ENCODE measurements around the gene RASIP1. TPM values are rescaled to one million over a fixed set of nuclear protein-coding genes. Genes with fewer than 3 reads are reported as not detected.
A peak's percentile ranks its signal among the peaks of the same experiment; 100 is the strongest.
"Not testable (repeated sequence)": the region's sequence is repeated elsewhere in the genome, so short reads cannot be mapped to it uniquely, and the experiment has no call there.

The RASIP1 gene
- total RNA-seq, 1 experiment from 2014 or later: 1.5 TPM

DNA sequence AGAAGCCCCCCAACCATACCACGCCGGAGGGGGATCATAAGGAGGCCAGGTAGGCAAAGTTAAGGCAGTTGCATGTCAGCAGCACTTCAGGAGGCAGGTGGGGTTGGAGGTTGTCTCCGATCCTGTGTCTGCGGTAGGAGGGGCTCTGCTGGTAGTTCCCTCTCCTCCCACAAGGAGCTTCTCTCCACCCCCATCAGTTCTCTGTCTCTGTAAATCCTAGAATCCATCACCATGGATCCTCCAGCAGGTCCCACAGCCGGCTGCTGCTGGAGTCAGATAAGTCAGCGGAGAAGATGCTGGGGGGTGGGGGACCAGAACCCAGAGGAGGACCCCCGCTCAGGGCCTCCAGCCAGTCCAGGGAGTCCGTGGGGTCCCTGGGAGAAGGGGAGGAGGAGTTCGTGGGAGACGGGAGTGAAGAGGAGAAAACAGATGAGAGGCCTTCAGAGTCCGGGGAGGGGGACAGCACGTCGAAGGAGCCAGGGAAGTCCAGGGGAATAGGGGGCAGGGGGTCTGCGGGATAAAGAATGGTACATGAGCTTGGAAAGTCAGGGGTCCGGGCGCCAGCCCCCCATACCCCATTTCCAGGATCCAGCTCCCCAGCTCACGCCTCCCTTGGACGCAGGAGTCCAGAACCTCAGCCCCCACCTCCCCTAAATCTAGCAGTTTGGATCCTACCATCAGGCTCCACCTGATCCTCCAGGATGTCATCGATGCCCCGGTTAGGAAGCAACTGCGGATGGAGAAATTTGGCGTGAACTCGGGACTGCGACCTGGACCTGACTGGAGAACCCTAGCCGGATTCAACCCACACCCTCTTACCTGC lies 27.2 kb downstream of the RASIP1 start:
- no peak for DNase-seq
- Histone ChIP-seq H3K27me3 (no peaks in the 10 kb centered on the region), H3K36me3 (peaks cover 40% of the 10 kb centered on the region), H3K9me3 (replicated peaks) (no peaks in the 10 kb centered on the region), H3K4me3 (no peak overlapping the region), H3K27ac (no peak overlapping the region), H3K4me1 (no peaks in the 10 kb centered on the region)

DNA sequence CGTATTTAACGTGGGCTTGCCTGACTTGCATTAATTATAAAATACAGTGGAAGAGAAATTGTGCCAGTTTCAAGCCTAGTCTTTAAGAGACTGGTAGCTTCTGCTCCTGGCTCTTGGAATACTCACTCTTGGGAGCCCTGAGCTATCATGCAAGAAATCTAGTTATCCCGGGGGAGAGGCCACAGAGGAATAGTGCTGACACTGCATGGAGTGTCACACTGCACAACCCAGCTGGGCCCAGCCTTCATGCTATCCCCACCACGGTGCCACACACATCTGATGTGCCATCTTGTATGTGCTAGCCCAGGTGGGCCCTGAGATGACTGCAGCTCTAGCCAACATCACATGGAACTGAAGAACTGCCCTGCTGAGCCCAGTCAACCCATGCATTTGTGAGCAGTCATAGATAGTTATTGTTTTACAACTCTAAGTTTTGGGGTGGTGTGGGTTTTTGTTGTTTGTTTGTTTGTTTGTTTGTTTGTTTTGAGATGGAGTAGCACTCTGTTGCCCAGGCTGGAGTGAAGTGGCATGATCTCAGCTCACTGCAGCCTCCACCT lies 29.2 kb downstream of the RASIP1 start:
- H3K4me1 ChIP-seq: no peaks in the 10 kb centered on the region
- no peak overlapping the region for H3K4me3 ChIP-seq
- H3K27ac ChIP-seq: no peak overlapping the region
- no peaks in the 10 kb centered on the region for H3K9me3 ChIP-seq (replicated peaks)
- H3K36me3 ChIP-seq: peaks cover 40% of the 10 kb centered on the region
- peak in 1 of 2 experiments; percentile 28 for DNase-seq
- H3K27me3 ChIP-seq: no peaks in the 10 kb centered on the region

DNA sequence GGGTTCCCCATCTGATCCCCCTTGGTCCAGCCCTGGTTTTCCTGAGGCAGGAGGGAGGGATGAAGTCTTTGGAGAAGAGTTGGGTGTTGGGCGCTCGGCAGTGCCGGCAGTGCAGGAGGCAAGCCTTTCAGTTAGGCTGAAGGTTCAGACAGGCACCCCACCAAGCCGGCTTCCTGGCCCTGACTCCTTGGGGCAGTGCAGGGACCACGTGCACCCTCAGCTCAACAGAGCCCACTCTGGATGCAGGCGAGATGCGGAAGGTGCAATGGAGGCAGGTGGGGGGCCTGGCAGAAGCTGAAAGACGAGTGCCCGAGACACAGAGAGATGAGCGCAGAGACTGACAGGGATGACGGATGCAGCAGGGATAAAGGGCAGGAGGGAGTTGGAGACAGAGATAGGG lies 31.9 kb downstream of the RASIP1 start:
- no peak overlapping the region for H3K27ac ChIP-seq
- no peaks in the 10 kb centered on the region for H3K4me1 ChIP-seq
- no peak overlapping the region for H3K4me3 ChIP-seq
- H3K36me3 ChIP-seq: peaks cover 15% of the 10 kb centered on the region
- H3K9me3 ChIP-seq (replicated peaks): no peaks in the 10 kb centered on the region
- no peak for DNase-seq
- H3K27me3 ChIP-seq: no peaks in the 10 kb centered on the region

DNA sequence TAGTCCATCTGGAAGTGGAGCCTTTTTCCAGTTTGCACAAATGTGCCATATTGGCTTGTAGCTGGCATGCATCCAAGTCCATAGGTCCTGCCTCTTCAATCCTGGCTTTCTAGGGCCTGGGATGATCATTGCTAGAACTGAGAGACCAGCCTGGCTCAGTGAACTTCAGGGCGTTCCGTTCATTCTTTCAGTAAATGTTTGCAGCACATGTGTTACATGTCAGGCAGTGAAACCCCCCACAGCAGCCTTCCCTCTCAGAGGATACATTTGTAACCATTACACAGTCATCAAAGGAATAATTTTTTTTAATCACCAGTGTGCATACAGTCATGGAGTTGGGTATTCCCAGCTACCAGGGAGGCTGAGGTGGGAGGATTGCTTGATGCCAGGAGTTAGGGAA lies 35.0 kb downstream of the RASIP1 start:
- H3K4me3 ChIP-seq: no peak overlapping the region
- H3K27ac ChIP-seq: no peak overlapping the region
- DNase-seq: peak in 1 of 2 experiments; percentile 39
- H3K27me3 ChIP-seq: no peaks in the 10 kb centered on the region
- no peaks in the 10 kb centered on the region for H3K4me1 ChIP-seq
- H3K36me3 ChIP-seq: no peaks in the 10 kb centered on the region
- H3K9me3 ChIP-seq (replicated peaks): no peaks in the 10 kb centered on the region

DNA sequence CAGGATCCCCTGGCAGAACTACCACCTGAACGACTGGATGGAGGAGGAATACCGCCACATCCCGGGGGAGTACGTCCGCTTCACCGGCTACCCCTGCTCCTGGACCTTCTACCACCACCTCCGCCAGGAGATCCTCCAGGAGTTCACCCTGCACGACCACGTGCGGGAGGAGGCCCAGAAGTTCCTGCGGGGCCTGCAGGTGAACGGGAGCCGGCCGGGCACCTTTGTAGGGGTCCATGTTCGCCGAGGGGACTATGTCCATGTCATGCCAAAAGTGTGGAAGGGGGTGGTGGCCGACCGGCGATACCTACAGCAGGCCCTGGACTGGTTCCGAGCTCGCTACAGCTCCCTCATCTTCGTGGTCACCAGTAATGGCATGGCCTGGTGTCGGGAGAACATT lies 37.1 kb downstream of the RASIP1 start:
- Histone ChIP-seq H3K4me3 (no peak overlapping the region), H3K36me3 (no peaks in the 10 kb centered on the region), H3K27me3 (no peaks in the 10 kb centered on the region), H3K9me3 (replicated peaks) (no peaks in the 10 kb centered on the region), H3K27ac (no peak overlapping the region), H3K4me1 (peaks cover 3% of the 10 kb centered on the region; the same call in 1 of the 2 replicates)
- no peak for DNase-seq

DNA sequence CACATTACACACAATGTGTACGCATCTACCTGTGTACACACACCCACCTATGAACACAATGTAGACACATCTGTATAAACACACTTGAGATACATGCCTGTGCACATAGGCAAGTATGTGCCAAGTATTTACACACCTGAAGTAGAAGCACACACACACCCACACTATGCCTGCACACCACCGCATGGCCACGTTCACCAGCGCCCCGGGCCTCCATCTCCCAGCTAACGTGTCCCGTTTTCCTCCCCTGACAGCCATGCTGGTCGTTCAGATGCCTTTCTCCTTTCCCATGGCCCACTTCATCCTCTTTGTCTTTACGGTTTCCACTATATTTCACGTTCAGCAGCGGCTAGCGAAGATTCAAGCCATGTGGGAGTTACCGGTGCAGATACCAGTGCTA lies 37.7 kb downstream of the RASIP1 start:
- Histone ChIP-seq H3K4me3 (no peak overlapping the region), H3K27me3 (no peaks in the 10 kb centered on the region), H3K4me1 (peaks cover 5% of the 10 kb centered on the region; the same call in 1 of the 2 replicates), H3K36me3 (no peaks in the 10 kb centered on the region), H3K27ac (no peak overlapping the region), H3K9me3 (replicated peaks) (no peaks in the 10 kb centered on the region)
- no peak for DNase-seq

DNA sequence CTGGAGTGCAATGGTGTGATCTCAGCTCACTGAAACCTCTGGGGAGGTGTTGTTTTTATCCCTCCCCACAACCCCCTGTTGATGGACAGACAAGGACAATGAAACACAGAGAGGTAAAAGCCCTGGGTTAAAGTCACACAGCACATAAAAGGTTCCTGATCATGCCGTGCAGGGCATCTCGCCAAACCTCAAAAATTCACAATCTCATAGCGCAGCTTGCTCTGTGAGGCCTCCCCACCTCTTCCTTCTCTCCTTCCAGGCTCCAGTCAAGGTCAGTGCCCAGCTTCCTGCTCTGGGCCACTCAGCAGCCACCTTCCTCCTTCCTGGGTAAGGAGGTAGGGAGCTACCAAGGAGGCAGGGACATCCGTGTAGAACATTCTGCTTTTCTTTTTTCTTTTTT lies 42.4 kb downstream of the RASIP1 start:
- no peak overlapping the region for H3K27ac ChIP-seq
- H3K36me3 ChIP-seq: no peaks in the 10 kb centered on the region
- no peaks in the 10 kb centered on the region for H3K9me3 ChIP-seq (replicated peaks)
- no peaks in the 10 kb centered on the region for H3K27me3 ChIP-seq
- peak; percentile 50 to 61 for DNase-seq
- no peak overlapping the region for H3K4me3 ChIP-seq
- peaks cover 12% of the 10 kb centered on the region; the same call in 1 of the 2 replicates for H3K4me1 ChIP-seq

DNA sequence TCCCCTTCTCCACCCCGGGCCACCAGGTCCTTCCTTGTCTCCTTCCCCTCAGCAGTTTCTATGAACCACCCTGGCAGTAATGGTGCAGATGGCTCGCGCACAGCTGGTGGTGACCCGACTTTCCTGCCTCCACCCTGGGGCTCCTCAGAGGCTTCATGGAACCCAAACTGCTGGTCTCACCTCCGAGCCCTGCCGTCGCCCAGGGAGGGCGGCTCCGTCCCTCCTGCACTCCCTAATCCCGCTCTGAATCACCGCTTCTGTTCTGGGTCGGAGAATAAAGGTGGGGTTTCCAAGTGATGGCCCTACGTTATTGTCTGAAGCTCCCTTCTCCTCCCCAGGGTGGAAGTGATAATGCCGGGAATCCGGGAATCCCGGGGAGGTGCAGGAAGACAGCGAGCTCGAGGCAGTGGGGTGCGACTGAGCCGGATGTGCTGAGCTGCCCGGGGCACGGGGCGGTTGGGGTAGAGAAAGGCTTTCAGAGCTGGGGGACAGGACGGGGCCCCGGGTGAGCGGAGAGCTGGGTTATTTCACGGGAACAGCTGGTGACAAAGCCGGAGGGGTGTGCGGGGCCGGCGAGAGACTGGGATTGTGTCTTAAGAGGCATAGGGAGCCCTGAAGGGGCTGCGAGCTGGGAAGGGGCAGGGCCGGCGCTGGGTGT lies 43.9 kb downstream of the RASIP1 start:
- Histone ChIP-seq H3K36me3 (no peaks in the 10 kb centered on the region), H3K4me1 (peaks cover 12% of the 10 kb centered on the region; the same call in 1 of the 2 replicates), H3K9me3 (replicated peaks) (no peaks in the 10 kb centered on the region), H3K4me3 (peak overlapping the region; percentile 41), H3K27me3 (no peaks in the 10 kb centered on the region), H3K27ac (peak overlapping the region; percentile 1; the same call in 1 of the 2 replicates)
- DNase-seq: peak; percentile 61 to 71

DNA sequence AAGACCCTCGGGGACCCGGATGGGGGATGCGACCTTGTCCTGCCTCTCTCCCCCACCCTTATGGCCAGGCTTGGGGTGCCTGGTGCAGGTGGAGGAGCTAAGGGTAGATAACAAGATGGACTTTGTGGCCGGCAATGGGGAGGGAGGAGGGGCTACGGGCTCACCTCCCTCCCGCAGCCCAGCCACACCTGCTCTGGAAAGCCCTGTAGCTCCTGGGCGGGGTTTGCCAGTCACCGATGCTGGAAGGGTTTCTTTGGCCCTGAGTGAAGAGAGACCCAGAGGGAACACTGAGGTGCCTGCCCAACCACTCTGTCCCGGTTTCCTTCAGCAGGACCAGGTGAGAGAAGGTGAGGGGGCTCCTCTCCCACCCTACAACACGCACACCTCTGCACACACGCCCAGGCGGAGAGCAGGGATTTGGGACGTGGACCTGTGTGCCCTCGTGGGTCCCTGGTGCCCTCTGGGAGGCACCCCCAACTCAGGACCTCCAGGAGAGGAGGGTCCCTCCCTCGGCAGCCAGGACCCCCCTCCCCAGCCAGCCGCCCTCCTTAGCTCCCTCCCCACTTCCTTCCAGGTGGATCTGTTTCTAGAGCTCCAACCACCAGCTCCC lies 44.6 kb downstream of the RASIP1 start, which contains the start of gene FUT2:
FUT2 (plus strand) TSS at position 229 of the 610 bp plus-strand sequence. CDS start 6,986 bp downstream, outside the sequence.
- peak within 1 kb of the TSS; percentile 41 for H3K4me3 ChIP-seq

DNA sequence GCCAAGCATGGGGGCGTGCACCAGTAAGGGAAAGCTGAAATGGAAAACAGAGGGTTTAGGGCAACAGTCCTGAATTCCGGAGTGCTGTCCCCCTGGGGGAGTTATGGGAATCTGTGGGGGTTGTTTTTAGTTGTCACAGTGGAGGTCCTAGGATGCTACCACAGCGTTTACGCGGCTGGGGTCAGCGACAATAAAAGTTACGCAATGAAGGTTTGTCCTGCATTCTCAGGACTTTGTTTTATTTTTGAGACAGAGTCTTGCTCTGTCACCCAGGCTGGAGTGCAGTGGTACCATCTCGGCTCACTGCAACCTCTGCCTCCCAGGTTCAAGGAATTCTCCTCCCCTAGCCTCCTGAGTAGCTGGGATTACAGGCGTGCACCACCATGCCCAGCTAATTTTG lies 46.8 kb downstream of the RASIP1 start:
- H3K4me3 ChIP-seq; H3K27ac ChIP-seq; H3K9me3 ChIP-seq (replicated peaks); DNase-seq; H3K27me3 ChIP-seq; H3K36me3 ChIP-seq: not testable (repeated sequence)
- peaks cover 12% of the 10 kb centered on the region; the same call in 1 of the 2 replicates for H3K4me1 ChIP-seq

More for the DNA sequence above, 44.6 kb downstream of the RASIP1 start, which contains the start of gene FUT2:
- Histone ChIP-seq H3K4me1 (peaks cover 12% of the 10 kb centered on the region; the same call in 1 of the 2 replicates), H3K27ac (peak within 1 kb of the TSS; percentile 1; the same call in 1 of the 2 replicates), H3K36me3 (no peaks in the 10 kb centered on the region), H3K9me3 (replicated peaks) (no peaks in the 10 kb centered on the region), H3K27me3 (no peaks in the 10 kb centered on the region)
- no peak for DNase-seq

DNA sequence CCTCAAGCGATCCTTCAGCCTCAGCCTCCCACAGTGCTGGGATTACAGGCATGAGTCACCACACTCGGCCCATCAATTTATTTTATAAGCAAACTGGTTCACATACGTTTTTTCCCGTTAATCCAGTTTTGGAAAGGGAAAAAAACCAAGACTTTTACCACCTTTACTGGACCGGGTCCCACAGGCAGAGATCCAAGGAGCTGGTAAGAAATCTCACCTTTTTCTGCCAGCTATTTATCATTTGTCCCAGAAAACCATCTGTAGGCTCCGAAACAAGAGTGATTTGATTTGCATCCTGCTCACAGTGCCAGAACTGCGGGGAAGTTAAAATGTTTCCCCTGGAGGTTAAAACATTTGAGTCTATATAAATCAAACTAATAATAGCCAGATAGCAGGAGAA lies 51.0 kb downstream of the RASIP1 start:
- Histone ChIP-seq H3K27me3 (no peaks in the 10 kb centered on the region), H3K27ac (no peak overlapping the region), H3K36me3 (no peaks in the 10 kb centered on the region), H3K9me3 (replicated peaks) (no peaks in the 10 kb centered on the region), H3K4me3 (no peak overlapping the region), H3K4me1 (peaks cover 19% of the 10 kb centered on the region)
- no peak for DNase-seq

DNA sequence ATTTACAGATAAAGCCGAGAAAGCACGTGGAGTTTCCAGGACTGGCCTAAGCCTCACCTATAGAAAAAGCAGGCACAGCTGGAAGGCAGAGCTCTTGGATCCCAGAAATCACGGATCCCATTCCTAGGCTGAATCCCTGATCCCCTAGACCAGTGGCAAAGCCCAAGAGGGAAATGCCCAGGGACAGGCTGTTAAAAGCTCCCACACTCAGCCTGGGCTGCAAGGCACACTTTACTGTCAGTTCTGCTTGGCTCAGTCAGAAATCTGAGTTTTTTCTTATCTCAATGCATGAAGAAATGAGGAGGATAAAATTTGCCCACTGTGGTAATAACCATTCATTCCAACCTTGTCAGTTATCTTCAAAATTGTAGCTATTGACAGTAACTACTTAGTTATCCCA lies 52.6 kb downstream of the RASIP1 start:
- Histone ChIP-seq H3K4me1 (peaks cover 26% of the 10 kb centered on the region), H3K27me3 (no peaks in the 10 kb centered on the region), H3K4me3 (no peak overlapping the region), H3K27ac (no peak overlapping the region), H3K36me3 (no peaks in the 10 kb centered on the region), H3K9me3 (replicated peaks) (no peaks in the 10 kb centered on the region)
- DNase-seq: no peak

DNA sequence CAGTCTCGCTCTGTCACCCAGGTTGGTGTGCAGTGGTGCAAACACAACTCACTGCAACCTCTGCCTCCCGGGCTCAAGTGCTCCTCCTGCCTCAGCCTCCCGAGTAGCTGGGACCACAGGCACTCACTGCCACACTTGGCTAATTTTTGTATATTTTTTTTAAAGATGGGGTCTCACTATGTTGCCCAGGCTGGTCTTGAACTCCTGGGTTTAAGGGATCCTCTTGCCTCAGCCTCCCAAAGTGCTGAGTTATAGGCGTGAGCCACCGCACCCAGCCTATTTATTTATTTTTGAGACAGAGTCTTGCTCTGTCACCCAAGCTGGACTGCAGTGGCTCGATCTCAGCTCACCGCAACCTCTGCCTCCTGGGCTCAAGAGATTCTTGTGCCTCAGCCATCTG lies 53.8 kb downstream of the RASIP1 start:
- not testable (repeated sequence) for H3K36me3 ChIP-seq; DNase-seq; H3K27ac ChIP-seq; H3K27me3 ChIP-seq; H3K9me3 ChIP-seq (replicated peaks); H3K4me3 ChIP-seq
- H3K4me1 ChIP-seq: peaks cover 32% of the 10 kb centered on the region

DNA sequence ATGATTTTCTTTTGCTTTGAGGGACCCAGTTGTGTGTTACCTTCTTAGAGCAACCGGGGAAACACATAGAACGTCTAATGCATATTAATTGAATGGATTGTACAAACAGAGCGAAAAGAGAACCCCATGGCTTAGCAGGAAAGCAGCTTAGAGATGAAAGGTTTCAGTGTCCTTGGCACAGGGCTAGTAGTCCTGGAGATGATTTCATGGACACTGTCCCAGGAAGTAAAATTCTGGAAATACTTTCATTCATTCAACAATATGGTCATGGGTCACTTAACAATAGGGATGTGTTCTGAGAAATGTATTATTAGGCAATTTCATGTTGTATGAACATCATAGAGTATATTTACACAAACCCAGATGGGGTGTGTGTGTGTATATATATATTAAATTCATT lies 54.3 kb downstream of the RASIP1 start:
- Histone ChIP-seq H3K4me1 (peaks cover 37% of the 10 kb centered on the region), H3K4me3 (no peak overlapping the region), H3K27ac (no peak overlapping the region), H3K36me3 (peaks cover 6% of the 10 kb centered on the region; the same call in 1 of the 2 replicates), H3K9me3 (replicated peaks) (no peaks in the 10 kb centered on the region), H3K27me3 (no peaks in the 10 kb centered on the region)
- peak; percentile 45 to 70 for DNase-seq
